DMS153 treated with DMSO at 0.1 percent for 48 hours (cell line): ENCODE data around the gene SCGB3A1.

ENCODE experiments used
- DNase-seq: peaks from one replicate; lab custom pipeline; 2025; ENCODE audit not compliant: unreplicated experiment; lab: John Stamatoyannopoulos, UW

Gene SCGB3A1

DNA sequence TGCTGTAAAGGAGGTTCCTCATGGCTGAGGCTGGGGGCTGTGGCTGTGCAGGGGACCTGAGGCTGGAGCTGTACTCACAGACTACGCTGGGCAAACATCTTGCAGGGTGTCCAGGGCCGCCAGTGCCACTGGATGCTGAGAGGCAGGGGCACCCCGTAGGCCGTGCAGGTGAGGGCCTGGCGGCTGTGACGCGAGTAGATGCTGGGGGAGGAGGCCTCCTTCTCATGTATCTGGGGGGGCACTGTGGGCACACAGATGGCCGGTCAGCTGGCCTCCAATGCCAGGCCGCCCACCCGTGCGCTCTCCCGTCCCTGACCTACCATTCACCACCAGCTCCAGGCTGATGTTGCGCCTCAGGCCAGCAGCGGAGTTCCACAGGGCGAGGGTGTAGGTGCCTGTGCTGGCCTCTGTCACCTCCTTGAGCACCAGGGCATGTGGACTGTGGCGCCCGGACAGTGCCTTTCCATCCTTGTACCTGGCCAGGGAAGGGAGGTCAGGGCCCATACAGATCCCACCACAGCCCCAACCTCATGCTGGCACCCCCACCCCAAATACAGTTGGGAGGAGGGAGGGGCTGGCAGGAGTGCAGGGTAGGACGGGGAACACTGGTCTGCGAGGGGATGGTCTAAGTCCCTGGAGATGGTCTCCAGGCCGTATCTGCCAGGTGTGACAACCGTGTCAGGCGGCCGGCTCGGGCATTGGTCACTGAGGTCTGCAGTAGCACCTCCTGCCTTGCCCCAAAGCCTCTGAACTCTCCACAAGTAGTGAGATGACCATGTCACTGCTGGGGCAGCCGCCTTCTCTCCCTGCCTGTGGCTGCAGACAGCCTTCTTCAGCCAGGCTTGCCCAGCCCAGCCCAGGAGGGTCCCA is 34.7 kb upstream of the SCGB3A1 start:
- DNase-seq = no peak

DNA sequence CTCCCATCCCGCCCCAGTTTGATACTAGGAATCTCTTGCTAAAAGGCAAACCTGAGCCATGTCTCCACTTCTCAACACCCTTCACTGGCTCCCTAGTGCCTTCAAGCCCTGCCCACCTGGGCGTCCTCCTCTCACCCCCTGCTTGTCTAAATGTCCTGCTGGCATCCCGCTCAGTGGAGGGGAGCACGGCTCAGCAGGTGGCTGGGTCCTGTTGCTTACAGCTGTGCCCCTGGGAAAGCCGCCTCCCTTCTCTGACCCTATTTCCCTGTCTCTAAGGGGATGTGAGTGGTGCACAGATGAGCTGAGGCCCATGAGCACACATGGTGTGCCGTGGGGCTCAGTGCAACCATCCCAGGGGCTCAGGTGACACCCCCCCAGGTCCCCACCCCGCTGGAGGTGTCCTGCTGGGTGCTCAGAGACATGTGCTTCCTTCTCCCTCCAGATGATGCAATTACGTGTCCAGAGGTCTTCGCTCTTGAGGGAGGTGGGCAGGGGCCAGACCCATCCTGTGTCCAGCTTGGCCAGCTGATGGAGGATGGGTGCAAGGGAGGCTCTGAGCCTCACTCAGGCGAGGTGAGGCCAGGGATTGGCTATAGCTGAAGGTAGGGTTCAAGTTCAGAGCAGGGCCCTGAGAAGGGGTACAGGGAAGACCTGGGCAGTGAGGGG is 34.0 kb upstream of the SCGB3A1 start:
- no peak for DNase-seq

DNA sequence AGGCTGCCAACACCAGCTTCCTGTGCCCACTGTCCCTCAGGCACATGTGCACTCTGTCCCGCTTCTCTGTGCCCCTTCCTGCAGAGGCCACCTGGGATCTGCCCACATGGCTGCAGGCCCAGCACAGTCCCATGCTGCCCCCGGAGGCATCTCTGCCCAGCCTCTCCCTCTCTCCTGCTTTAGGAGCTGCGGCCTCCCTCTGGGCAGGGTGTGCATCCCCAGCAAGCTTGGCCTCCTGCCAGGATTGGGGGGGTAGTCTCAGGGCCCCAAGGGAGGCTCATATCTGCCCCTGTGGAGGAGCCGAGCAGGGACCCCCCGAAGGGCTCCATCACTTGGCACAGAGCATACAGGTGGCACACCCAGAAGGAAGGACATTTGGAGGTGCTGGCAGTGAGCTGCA is 33.3 kb upstream of the SCGB3A1 start:
- DNase-seq = no peak

DNA sequence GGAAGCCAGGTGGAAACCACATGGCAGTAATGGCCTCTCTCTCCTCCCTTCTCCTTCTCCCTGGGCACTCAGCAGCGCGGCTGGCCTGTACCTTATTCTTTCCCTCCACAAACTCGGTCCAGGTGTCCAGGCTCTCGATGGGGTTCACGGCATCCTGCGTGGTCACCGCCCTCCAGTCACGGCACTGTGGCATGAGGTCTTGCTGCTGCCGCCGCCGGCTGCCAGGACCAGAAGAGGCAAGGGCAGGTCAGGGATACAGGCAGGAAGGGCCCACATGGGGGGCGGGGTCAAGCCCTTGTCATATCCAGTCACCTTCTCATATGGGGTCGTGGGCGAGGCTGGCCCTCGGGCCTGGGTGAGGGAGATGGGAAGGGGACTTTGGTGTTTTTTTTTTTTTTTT is 32.5 kb upstream of the SCGB3A1 start:
- no peak for DNase-seq

DNA sequence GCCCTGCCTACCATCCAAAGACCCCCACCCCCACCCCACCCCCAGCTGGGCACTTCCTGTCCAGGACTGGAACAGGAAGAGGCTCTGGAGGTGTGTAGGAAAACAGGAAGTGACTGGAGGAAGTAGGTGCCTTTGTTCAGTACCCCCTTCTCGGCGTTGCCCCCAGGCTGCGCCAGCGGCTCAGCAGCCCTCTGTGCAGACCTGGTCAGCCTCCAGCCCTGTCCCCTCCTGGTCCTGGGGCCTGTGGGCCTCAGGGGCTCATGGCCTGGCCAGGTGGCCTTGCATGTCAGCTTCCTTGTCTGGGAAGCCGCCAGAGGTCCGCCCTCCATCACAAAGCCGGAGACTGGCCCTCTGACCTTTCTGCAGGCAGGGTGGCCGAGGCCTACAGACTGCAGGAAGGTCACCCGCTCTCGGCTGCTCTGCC is 32.1 kb upstream of the SCGB3A1 start:
- no peak for DNase-seq

DNA sequence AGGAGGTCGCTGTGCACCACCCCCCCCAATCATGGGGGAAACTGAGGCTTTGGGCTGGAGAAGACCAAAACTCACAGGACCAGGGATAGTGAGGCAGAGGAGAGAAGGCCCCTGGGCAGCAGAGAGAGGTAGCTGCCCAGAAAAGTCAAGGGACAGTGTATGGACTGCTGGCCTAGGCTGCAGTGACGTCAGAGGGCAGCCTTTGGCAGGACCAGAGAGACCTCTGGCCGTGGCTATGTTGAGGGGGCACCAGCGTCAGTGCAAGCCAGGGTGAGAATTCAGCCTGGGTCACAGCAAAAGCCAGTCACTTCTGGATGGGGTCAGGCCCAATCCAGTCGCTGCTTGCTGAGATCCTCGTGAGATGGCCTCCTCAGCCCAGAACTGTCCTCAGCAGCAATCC is 31.6 kb upstream of the SCGB3A1 start:
- DNase-seq = no peak

DNA sequence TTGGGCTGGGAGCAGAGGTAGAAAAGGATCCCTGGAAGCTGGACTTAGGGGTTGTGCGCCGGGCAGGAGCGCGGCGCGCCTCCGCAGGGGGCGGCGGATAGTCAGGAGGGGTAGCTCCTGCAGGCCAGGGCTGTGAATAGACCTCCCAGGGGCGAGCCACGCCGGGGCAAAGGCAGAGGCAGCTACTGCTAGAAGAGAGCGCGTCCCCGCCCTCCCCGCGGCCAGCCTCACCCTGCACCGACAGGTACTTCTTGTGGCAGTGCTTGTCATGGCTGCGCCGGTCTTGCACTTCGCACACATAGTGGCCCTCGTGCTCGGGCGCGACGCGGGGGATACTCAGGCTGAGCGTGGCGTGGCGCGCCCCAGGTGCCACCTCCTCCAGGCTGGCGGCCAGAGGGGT is 30.0 kb upstream of the SCGB3A1 start:
- no peak for DNase-seq

DNA sequence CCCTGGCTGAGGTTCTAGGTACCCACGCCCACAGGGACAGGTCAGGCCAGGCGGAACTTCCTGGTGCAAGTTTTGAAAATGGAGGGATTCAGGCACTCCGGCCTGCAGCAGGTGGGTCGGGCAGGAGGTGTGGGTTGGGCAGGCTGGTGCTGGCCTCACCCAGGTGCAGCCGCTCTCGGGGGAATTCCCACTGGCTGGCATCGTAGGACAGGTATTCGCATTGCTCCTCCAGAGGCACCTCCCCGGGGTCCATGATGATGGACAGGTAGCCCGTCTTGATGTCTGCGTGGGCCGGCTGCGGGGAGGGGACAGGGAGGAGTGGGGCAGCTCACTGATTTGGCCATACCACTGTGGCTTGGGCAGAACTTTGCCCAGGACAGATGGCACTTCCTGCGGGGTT is 28.7 kb upstream of the SCGB3A1 start:
- no peak for DNase-seq

DNA sequence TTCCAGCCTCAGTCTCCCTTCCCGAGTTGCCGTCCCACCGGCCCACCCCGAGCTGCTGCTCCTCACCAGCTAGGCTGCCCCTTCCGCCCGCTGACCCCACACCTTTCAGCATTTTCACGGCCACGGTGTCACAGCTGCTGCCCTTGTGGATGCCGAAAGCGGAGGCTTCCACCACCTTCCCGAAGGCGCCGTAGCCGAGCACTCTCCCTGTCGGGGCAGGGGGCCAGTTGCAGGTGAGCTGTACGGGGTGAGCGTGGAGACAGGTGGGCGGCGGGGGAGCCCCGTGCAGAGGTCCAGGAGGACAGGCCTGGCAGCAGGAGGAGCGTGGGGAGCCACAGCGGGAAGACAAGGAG is 28.2 kb upstream of the SCGB3A1 start:
- DNase-seq = no peak

DNA sequence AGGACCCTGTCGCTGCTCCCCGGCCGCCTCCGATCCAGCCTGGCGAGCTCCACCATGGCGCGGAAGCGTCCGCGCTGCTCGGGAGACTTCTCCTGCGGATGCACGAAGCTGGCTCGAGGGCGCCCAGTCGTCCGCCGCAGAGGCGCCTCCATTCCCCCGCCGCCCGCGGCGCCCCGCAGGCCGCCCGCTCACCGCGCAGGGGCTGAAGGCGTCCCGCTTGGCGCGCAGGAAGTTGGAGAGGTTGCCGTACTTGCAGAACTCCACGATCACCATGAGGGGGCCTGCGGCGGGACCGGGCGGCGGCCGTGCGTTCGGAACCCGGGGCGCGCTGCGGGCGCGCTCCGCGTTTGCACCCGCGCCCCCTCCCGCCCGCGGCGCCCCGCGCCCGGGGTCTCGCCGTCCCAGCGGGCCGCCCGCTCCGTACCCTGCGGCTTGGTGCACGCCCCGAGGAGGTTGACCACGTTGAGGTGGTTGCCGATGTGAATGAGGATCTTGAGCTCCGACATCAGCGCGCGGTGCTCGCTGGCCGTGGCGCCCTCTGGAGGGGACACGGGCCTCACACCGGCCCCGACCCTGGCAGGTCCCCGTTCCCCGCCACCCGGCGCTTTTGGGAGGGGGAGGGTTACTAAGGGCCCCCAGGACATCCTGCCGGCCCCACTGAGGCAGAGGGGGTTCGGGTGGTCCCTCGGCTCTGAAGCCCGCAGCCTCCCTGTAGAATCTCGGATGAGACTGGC is 27.7 kb upstream of the SCGB3A1 start:
- DNase-seq = no peak

DNA sequence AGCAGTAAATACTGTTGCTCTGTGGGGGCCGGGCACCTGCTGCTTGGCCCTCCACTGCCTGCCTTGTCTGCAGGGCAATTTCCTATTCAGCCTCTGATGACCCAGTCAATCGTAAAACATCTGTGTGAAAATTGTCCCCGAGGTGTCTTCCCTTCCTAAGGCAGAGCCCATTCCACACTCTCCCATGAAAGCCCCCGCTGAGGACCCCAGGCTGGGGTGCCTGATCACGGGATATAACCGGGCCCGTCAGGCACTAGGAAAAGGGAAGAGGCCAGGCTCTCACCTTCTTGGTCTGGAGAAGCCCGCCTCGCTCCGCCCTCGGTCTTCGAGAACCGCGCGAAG is 27.2 kb upstream of the SCGB3A1 start:
- no peak for DNase-seq

DNA sequence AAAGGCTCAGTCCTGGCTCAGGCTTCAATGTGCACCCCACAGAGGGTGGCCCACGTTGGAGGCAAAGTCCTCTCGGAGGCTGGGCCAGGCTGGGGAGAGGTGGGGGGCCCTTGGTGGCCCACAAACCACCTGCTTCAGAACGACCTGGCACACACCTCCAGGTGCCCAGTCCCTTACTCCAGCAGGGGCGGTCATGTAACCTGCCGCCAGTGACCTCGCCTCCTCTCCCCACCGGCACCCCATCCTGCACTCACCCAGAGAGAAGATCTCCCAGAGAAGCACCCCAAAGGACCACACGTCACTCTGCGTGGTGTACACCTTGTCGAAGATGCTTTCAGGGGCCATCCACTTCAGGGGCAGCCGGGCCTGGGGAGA is 22.5 kb upstream of the SCGB3A1 start:
- DNase-seq = no peak

DNA sequence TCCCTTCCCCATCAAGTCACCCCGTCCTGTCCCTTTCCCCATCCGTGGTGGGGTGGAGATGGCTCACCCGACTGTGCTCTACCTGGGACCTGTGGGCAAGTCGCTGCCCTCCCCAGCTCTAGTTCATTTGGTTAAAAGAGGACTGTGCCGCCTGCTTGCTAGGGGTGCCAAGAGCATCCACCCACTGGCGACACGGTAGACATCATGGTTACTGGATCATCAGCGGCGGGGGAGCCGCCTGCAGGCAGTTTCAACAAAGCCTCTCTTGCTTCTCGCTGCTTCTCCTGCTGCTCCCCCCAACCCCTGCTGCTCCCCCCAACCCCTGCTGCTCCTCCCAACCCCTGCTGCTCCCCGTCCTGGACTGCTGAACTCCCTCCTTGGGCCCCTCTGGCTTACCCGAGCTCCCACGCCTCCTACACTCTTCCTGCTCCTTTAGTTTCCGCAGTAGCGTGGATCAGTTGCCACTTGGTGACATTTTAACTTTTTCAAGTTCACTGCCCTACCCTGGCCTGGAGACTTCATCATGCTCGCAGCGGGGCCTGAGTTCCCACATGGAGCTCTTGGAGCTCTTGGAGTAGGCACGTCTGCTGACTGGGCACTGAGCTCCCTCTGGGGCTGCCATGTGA is 22.0 kb upstream of the SCGB3A1 start:
- DNase-seq = no peak

DNA sequence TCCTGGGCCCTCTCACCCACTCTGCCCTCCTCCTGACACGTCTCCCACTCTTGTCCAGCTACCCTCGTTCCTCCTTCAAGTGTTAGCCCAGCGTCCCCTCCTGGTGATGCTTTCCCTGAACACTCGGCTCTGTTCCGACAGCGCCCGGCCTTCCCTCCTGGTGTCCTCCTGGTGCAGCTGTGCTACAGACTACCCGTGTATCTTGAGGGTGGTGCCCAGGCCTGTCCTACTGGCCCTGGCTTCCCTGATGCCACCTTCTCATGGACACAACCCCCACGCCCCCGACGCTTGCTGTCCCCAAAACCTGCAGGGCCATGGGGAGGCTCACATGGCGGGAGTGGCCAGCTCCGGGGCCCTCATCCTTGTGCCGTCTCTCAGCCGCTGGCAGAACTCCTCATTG is 21.4 kb upstream of the SCGB3A1 start:
- no peak for DNase-seq

DNA sequence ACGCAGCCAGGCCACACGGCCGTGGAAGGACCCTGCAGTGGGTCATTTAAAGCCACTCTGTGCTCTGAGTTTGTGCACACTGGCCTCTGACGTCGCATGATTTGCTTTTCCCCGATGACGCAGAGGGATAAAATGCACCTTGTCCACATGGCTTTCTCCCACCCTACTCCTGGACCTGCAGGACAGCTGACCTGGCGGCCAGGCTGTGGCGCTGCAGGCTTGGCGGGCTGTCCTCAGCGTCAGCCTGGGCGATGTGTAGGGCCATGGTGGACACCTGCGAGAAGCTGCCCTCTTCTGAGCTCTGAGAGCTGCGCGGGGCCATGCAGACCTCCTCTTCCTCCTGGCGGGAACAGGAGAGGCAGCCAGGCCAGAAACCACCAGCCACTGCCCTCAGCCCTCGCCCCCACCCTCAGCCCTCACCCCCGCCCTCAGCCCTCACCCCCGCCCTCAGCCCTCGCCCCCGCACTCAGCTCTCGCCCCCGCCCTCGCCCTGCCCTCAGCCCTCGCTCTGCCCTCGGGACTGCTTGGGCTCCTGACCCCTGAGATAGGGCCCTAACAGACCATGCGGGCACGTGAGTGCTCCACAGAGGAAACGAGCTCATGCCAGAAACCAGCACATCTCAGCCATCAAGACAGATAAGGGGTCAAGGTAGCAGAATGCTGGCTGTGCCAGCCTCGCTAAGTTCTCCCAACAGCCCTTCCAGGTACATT is 20.0 kb upstream of the SCGB3A1 start:
- no peak for DNase-seq

DNA sequence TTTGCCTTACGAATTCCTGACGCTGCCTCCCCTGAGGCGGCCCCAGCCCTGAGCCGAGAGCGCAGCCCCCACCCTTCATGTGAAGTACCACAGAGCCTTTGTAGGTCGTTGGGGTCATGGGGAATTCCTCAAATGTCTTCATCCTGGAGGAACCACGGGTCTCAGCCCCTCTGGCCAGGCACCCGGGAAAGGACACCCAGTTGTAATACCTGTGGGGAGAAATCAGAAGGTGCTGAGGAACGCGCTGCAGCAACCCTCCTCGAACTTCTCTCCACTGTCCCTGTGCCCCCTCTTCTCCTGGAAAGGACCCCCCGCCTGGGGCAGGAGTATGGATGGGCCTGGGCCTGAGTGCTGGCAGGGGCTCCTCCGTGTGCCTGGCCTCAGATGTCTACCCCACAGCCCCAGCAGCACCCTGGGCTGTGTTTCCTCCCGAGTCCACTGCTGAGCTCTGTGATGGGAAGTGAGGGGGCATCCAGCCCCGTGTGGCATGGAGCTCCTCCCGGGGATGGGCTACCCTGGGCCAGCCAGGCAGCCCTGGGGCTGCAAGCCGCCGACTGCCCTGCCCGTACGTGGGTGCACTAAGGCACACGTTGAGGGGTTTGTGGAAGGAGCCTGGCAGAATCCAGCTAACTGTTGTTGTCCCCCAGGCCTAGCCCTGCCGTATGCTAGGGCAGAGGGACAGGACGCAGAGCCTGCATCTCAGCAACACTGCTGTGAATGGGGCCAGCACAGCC is 18.7 kb upstream of the SCGB3A1 start:
- DNase-seq = no peak

DNA sequence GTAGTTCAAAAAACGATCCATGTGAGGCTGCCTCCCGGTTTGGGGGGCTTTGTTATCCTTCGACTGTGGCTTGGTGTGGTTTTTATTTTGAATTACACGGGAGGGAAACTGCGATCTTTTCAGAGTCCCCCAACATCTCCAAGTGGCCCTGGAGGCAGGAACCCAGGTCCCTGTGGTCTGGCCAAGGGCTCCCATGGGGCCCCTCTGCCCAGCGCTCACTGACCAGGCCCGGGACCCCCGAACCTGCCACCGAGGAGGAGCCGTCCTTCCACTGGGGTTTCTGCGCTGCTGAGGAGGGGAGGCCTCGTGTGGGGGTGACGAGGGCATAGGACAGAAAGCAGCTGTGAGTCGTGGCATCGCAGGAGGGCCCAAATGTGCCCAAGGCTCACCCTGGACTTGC is 18.1 kb upstream of the SCGB3A1 start:
- no peak for DNase-seq

DNA sequence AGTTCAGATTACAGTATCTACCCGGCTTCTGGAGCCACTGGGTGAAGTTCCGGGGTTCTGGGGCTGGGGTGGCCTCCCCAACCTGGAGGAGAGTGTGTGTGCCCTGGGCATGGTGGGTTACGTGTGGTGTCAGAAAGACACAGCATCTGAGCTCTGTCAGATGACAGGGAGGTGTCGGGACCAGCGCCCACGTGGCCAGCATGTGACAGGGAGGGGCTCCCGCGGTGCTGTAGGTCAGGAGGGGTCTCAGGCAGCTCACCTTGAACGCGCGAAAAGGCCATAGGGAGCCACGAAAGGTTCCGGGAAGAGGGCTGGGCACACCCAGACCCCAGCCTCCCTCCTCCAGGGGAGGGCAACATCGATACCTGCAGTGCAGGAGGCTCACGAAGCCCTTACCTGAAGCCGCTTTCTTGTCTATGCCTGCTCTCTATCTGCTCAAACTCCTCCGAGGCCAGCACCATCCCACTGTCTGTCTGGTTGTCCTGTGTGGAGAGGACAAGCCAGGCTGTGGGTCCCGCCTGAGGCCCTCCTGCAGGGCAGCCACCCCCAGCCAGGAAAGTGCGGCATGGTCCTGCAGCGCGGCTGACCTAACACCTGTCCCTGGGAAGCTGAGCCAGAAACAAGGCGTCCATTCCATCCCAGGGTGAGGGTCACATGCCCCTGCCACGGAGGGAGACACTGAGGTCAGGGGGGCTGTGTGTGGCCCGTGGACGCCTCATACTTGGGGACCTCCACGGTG is 17.4 kb upstream of the SCGB3A1 start:
- DNase-seq = no peak

DNA sequence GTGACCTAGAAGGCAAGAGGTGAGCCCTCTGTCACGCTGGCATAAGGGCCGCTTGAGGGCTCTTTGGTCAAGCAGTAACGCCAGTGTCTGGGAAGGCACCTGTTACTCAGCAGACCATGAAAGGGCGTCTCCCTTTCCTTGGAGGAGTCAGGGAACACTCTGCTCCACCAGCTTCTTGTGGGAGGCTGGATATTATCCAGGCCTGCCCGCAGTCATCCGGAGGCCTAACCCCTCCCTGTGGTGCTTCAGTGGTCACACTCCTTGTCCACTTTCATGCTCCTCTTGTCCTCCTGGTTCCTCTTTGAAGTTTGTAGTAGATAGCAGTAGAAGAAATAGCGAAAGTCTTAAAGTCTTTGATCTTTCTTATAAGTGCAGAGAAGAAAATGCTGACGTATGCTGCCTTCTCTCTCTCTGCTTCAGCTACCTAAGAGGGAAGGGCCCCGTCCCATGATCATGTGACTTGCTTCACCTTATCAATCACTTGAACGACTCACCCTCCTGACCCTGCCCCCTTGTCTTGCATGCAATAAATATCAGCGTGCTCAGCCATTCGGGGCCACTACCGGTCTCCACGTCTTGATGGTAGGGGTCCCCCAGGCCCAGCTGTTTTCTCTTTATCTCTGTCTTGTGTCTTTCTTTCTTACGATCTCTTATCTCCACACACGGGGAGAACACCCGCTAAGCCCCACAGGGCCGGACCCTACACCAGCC is 16.7 kb upstream of the SCGB3A1 start:
- DNase-seq = no peak
